Adipose tissue (tissue), 3 donors: ENCODE measurements around the gene SYT2. TPM values are rescaled to one million over a fixed set of nuclear protein-coding genes. Genes with fewer than 3 reads are reported as not detected.

ENCODE experiments used
- H3K27ac ChIP-seq: one replicate; pipeline ENCODE4 v1.5.1; 2013; ENCODE audit warnings: low read depth, low read length
- WGBS, 3 donors: extraction: QIAGEN DNeasy Blood & Tissue Kit; methylation state at CpG; one replicate each; pipeline ENCODE4 v1.1.7; 2013; 5-methylcytosine and 5-hydroxymethylcytosine counted together
- polyA plus RNA-seq, 3 donors: library from polyadenylated mRNA; stranded (reverse); fragments of 200-250 nt; gene quantifications; one replicate each; pipeline ENCODE4 v1.2.3, GENCODE V29; 2013
- donor health status: healthy with polysubstance abuse.
- donor health status: Bipolar disorder and iron deficiency.
- donor health status: healthy.

Gene SYT2
- polyA plus RNA-seq, 3 donors: 0.01 to 0.11 (median 0.01) TPM

DNA sequence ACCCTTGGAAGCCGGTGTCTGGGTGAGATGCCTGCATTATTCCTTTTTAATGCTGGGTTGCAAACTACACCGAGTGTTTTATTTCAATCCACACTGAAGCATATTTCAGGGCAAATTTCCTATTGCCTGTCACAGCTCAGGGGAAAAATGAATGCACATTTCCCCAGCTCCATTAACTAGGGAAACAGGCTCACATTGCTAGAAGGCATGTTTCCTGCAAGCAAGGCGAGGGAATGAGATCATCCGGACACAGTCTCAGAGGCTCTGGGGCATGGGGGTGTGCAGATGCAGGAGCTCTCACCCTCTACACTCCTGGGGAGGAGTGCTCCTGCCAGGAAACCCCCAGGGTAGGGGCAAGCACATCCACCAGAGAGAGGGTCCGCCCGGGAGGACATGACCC, 24.6 kb downstream of the SYT2 start:
- 66 to 88% (median 67%) methylated on average over 6 of the region's 6 CpGs for WGBS, 3 donors
- no peak overlapping the region for H3K27ac ChIP-seq

- no peak overlapping the region for H3K27ac ChIP-seq
- WGBS, 3 donors: 19 to 62% (median 61%) methylated on average over 2 of the region's 2 CpGs
Measured at GRCh38 chr1:202684716-202685115, 25.5 kb downstream of the SYT2 start.

DNA sequence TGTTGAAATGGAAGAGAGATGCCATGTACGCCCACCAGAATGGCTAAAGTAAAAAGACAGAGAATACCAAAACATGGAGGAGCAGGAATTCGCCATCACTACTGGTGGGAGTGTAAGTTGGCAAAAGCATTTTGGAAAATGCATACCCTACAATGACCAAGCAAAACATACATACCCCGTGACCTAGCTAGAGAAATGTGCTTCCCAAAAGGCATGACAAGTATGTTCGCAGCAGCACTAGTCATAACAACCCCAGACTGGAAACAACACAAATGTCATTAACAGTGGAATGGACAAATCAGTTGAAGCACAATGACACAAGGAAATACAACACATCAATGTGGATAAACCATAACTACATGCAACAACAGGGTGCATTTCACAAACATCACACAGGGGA, 27.2 kb downstream of the SYT2 start:
- H3K27ac ChIP-seq: no peak overlapping the region
- WGBS, 3 donors: 88 to 92% (median 90%) methylated on average over 4 of the region's 4 CpGs

GRCh38 chr1:202682477-202682876, 27.8 kb downstream of the SYT2 start:
- 91 to 97% (median 94%) methylated on average over 9 of the region's 9 CpGs for WGBS, 3 donors
- no peak overlapping the region for H3K27ac ChIP-seq

- H3K27ac ChIP-seq: no peak overlapping the region
- WGBS, 3 donors: 68 to 73% (median 71%) methylated on average over 11 of the region's 11 CpGs
Measured at GRCh38 chr1:202681736-202682420, 28.4 kb downstream of the SYT2 start.

DNA sequence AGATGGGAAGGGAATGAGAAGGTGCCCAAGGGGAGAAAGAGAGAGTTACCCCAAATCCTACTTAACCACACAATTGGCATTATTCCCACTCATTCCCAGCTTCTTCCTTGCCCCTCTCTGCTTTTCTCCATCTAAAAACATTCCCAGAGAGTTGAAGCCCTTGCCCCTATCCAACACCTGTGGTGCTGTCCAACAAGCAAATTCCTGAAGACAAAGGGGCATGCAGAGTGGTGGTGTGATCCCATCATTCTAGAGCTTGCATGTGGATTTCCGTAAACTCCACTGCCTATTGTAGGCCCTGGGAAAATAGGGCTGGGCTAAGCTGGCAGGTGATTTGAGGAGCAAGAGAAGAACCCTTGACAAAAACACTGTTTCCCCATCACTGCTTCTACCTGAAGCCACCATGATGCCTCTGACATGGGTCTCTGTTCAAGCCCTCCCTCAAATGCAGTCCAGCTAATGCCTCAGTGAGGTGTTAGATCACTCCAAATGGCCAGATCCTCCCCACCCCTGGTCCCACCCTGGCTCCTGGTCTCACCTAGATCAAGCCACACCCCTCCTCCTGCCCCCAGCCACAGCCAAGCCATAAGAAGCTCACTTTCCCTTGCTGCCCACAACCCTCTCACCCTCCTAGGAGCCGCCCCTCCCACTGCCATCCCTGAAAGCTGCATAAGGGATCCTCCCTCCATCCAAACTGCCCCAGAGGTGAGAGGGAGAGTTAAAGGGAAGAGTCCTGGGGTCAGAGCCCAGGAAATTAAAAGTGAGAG, 29.5 kb downstream of the SYT2 start:
- no peak overlapping the region for H3K27ac ChIP-seq
- 79 to 83% (median 82%) methylated on average over 2 of the region's 2 CpGs for WGBS, 3 donors

- no peak overlapping the region for H3K27ac ChIP-seq
- WGBS, 3 donors: 55 to 65% (median 61%) methylated on average over 4 of the region's 4 CpGs
Measured at GRCh38 chr1:202679406-202680177, 30.7 kb downstream of the SYT2 start.

DNA sequence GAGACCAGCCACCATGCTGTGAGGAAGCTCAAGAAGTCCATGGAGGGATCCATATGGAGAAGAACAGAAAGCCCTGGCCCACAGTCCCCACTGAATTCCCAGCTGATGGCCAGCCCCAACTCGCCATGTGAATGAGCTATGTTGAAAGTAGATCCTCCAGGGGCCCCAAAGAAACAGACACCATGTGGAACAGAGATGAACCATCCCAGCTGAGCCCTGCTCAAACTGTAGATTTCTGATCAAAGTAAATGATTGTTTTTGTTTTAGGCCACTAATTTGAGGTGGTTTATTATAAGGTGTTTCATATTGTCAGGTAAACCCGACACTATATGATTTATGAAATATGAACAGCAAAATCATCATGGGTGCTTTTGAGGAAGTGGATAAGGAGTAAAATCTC, 32.8 kb downstream of the SYT2 start:
- 83 to 94% (median 90%) methylated on average over 2 of the region's 2 CpGs for WGBS, 3 donors

DNA sequence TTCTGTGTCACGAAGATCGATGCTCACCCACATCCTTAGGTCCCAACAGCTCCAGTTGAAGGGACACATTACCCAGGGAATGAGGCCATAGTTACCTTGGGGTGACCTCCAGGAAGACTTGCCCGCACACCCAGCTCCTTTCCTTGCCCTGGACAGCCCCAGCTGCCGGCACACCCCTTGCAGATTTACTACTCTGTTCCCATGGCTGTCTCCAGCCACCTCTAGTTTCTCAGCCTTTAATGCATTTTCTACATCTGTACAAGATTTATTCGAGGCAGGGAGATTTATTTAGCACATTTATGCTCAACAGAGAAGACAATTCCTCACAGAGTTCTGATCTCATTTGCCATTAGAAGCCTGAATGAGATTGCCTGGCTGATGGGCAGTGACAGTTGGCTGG, 36.7 kb downstream of the SYT2 start:
- 77 to 87% (median 86%) methylated on average over 5 of the region's 5 CpGs for WGBS, 3 donors
- no peak overlapping the region for H3K27ac ChIP-seq

More for the DNA sequence above, 32.8 kb downstream of the SYT2 start:
- H3K27ac ChIP-seq: no peak overlapping the region

DNA sequence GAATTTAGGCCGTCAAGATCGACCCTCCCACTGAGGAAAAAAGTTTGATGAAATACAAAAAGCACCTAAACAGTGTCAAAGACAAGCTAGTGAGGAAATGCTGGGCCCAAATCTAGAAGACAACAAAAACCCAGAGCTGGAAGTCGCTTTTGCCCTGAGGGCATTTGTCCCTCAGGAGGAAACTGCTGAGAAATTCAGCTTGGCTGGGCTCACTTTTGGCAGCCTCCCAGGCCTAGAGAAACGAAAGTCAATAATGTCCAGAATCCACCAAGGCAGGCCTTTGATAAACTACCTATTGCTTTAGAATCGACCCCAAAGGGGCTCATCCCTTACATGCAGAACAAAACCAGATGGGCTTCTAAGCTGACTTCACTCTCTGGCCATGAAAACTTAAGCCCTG, 38.9 kb downstream of the SYT2 start:
- WGBS, 3 donors: 36 to 54% (median 51%) methylated on average over 5 of the region's 5 CpGs
- no peak overlapping the region for H3K27ac ChIP-seq

DNA sequence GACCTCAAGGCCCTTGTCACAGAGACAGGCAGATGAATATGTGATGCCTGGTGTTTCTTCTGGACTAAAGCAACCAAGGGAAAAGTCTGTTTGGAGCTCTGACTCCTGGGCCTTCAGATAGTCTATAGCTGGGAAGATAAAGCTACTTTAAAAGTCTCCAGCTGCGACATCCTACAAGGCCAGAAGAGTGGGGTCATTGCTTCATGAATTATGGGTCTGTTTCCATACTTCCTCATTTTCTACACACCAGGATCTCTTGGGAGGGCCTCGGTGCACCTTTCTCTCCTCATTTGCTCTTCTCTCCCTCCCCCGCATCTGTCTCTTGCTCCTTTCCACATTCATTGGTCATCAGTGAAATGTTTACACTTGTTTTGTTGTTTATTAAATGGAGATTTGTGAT, 44.8 kb downstream of the SYT2 start:
- 64 to 75% (median 71%) methylated on average over 3 of the region's 3 CpGs for WGBS, 3 donors
- no peak overlapping the region for H3K27ac ChIP-seq

DNA sequence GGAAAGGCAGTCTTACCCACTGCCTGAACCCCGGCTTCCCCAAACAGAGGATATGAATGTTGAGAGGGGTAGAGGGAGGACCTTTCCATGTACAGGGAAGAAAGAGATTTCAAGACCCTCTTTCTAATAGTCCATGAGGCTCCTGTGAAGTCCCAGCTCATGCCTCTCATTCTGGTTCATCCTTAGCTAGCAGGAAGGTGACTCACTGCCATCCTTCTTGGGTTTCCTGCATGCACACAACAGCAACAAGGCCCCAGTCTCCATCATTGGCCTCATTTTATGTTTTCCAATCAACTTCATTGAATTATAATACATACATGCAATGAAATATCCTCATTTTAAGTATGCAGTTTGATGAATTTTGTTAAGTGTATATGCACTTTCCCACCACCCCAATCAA, 46.2 kb downstream of the SYT2 start:
- 38 to 88% (median 65%) methylated on average over 1 of the region's 1 CpG for WGBS, 3 donors
- no peak overlapping the region for H3K27ac ChIP-seq

DNA sequence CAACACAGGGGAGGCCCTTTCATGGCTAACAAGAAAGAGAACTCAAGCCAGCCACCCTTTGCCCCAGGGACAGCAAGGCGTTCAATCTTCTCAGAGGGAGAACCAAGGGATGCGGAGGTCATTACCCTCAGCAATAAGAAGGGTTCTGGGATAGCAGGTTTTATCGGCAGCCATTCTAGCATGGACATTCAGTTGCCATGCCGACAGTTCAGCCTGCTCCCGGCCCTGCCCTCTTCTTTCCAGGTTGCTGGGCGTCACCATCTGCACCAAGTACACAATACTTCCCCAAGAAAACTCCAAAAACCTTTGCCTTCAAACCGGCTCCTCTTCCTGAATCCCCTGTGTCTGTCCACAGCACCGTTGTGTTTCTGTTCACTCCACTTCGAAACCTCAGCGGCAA, 47.1 kb downstream of the SYT2 start:
- 64 to 77% (median 73%) methylated on average over 10 of the region's 10 CpGs for WGBS, 3 donors
- no peak overlapping the region for H3K27ac ChIP-seq

- H3K27ac ChIP-seq: no peak overlapping the region
- WGBS, 3 donors: 29 to 39% (median 36%) methylated on average over 5 of the region's 5 CpGs
Measured at GRCh38 chr1:202662081-202662480, 48.2 kb downstream of the SYT2 start.

DNA sequence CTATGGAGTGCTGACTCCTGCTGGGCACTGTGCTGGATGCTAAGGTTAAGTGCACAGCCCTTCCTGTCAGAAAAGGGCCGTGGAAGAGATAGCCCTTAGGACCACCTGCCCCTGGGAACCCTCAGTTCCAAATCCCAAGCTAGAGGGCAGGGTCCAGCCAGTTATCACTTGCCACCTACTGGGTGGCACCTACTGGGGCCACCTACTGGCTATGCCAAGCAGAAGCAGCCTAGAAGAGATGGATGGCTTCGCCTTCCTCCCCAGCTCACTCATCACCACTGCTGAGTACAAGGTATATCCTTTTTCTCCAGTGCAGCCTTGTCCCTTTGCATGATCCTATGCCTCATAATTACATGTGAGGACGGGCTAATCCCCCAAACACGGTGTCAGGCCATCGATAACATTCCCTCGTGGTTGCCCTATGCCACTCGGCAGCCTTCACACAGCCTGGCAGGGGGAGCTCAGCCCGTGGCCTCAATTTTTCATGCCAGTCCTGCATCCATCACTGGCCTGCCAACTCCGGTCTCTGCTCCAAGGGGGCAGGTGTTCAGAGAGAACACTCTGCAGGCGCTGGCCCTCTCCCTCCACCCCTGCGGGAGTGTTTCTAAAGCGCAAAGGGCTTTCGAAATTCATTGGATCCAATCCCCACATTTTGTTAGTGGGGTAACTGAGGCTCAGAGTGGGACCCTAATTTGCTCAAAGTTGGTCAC, 49.0 kb downstream of the SYT2 start:
- 71 to 82% (median 82%) methylated on average over 13 of the region's 13 CpGs for WGBS, 3 donors
- no peak overlapping the region for H3K27ac ChIP-seq

GRCh38 chr1:202659974-202660373, 50.3 kb downstream of the SYT2 start:
- 47 to 64% (median 49%) methylated on average over 3 of the region's 3 CpGs for WGBS, 3 donors
- no peak overlapping the region for H3K27ac ChIP-seq

DNA sequence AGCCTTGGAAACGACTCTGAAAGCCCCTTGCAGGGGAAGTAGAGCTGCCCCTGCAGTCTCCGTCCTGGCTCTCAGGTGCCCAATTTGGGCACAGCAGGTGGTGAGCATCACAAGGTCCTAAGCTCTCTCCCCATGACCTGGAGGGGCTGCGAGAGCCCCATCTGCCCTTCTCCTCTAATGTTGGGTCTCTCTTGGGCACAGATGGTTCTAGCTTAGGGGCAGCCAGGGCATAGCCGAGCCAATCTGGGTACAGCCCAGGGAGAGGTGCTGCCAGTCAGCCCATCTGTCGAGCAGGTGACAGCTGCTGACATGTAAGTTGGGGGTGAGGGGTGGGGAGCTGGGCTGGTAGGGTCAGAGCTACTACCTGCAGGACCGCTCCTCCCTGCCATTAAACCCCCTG, 50.7 kb downstream of the SYT2 start:
- H3K27ac ChIP-seq: no peak overlapping the region
- 48 to 72% (median 66%) methylated on average over 6 of the region's 6 CpGs for WGBS, 3 donors

DNA sequence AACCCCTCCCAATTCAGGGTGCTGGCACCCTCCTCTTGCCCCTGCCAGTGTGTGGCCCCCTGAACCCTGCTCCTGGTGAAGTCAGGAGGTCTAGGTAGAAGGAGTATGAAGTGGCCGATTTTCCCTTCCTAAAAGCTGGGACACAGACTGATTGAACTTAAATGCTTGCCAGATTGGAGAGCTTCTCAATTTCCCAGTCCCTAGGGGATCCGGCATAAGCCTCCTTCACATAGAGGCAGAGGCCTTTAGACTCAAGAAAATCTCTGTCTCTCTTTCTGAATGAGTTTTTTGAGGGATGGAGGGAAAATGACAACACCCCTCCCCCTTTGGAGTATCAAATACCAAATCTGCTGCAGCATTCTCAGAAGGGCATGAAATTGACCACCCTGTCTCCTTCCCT, 51.5 kb downstream of the SYT2 start:
- WGBS, 3 donors: 46 to 58% (median 54%) methylated on average over 2 of the region's 2 CpGs

More for the DNA sequence above, 51.5 kb downstream of the SYT2 start:
- H3K27ac ChIP-seq: no peak overlapping the region
